RWPE1 (cell line): ENCODE measurements around the gene C15orf61.
A peak's percentile ranks its signal among the peaks of the same experiment; 100 is the strongest.

Source experiments
- CTCF ChIA-PET: fragments of 350-600 bp; sonication (Branson Sonifier 250); formaldehyde crosslinking; extraction: SDS; loops from one replicate; lab custom pipeline; 2021; lab: Yijun Ruan, JAX
- POLR2A ChIA-PET: fragments of 400-600 bp; formaldehyde crosslinking; extraction: SDS; loops from one replicate; lab custom pipeline; 2020; ENCODE audit warnings: antibody characterized with exemption; ENCODE audit not compliant: low non-redundant PET; lab: Yijun Ruan, JAX
- DNase-seq: peaks from one replicate; pipeline ENCODE4 v3.0.0; 2012; ENCODE audit warnings: low spot score
- H3K27ac ChIP-seq: fragments of 450-650 bp; 2 replicates; pipeline ENCODE4 v1.5.1; 2017
- TF ChIP-seq, protein P1 (sequence below): fragments of 450-650 bp; conservative IDR thresholded peaks from 2 replicates; pipeline ENCODE4 v1.5.1; 2017; ENCODE audit warnings: low read depth, mild to moderate bottlenecking

The C15orf61 gene

DNA sequence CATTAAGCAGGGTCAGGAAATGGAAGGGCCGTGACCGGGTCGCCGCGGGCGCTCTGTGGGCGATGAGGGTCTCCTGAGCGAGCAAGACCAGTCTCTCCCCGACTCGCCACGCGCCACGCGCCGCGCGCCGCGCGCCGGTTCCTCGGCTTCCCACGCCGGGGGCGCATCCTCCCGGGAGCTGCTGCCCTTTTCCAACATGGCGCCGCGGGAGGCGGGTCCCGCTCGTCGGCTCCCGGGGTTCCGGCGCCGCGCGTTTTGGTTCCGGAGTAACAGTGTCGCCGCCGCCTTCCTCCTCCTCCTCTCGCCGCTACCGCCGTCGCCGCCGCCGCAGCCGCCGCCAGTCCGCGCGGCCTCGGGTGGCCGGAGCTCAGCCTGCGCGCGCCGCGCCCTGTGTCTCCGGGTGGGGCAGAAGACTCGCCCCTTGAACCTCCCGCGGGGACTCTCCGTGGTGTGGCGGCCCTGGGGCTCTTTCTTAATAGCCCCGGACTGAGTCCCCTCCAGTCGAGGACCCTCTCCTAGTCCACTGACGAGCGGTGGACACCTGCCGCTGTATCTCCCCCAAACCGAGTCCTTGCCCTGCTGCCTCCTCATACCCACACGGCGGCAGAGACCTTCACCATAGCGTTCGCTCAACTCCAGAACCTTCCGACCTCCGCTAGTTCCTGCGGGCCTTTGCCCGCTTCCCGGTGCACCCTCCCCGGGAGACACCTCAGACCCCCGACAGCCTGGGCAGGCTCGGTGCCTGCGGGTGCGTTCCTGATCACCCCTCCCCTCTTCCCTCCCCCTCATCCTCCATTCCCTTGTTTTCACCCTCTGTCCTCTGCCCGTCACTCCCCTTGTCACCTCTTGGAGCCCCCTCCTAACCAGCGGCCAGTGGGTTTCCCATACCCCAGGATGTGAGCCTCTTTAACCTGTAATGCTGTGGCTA is 21.8 kb downstream of the C15orf61 start, which contains the start of gene MAP2K5:
Gene MAP2K5 (plus strand): TSS at position 284 of the 928 bp plus-strand sequence. CDS start 633 bp downstream, at position 917.
- TF ChIP-seq, protein P1, sequence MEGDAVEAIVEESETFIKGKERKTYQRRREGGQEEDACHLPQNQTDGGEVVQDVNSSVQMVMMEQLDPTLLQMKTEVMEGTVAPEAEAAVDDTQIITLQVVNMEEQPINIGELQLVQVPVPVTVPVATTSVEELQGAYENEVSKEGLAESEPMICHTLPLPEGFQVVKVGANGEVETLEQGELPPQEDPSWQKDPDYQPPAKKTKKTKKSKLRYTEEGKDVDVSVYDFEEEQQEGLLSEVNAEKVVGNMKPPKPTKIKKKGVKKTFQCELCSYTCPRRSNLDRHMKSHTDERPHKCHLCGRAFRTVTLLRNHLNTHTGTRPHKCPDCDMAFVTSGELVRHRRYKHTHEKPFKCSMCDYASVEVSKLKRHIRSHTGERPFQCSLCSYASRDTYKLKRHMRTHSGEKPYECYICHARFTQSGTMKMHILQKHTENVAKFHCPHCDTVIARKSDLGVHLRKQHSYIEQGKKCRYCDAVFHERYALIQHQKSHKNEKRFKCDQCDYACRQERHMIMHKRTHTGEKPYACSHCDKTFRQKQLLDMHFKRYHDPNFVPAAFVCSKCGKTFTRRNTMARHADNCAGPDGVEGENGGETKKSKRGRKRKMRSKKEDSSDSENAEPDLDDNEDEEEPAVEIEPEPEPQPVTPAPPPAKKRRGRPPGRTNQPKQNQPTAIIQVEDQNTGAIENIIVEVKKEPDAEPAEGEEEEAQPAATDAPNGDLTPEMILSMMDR = no peak
- ChIA-PET CTCF (no interaction called here), POLR2A (no interaction called here)
- DNase-seq = peak; percentile 77
- H3K27ac ChIP-seq = peak within 1 kb of the TSS; percentile 84

DNA sequence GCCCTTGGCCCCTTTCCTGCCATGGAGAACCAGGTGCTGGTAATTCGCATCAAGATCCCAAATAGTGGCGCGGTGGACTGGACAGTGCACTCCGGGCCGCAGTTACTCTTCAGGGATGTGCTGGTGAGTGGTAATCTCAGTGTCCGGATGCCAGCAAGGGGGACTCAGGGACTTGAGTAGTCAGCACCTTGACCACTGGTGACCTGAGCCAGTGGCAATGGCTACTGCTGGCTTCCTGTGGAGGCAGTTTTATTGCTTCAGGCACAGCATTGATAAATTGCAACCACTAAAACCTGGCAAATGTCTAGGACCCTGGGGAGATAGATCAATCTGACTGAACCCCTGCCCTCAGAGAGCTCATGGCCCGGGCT is 22.4 kb downstream of the C15orf61 start:
- CTCF ChIA-PET = no interaction called here
- H3K27ac ChIP-seq = peak overlapping the region; percentile 84
- POLR2A ChIA-PET = no interaction called here
- TF ChIP-seq, protein P1 = no peak
- DNase-seq = peak; percentile 14

DNA sequence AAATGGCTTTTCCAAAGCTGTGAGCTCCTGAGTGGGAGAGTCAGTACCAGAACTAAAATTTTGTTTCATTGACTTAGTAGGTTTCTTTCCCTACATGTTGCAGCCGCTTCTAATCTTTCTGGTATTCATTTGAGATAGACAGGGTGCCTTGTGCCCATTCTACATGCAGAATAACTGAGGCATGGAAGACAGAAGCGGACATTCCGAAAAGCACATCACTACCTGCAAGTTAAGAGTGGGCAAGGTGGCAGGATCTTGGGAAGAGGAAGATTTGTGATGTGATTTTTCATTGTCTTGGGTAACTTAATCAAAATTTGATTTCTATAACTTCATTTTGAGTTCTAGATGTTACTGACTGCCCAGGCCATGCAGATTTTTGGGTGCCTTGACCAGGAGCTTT is 23.5 kb downstream of the C15orf61 start:
- TF ChIP-seq, protein P1 = no peak
- no peak overlapping the region for H3K27ac ChIP-seq
- POLR2A ChIA-PET = no interaction called here
- no peak for DNase-seq
- CTCF ChIA-PET = no interaction called here

DNA sequence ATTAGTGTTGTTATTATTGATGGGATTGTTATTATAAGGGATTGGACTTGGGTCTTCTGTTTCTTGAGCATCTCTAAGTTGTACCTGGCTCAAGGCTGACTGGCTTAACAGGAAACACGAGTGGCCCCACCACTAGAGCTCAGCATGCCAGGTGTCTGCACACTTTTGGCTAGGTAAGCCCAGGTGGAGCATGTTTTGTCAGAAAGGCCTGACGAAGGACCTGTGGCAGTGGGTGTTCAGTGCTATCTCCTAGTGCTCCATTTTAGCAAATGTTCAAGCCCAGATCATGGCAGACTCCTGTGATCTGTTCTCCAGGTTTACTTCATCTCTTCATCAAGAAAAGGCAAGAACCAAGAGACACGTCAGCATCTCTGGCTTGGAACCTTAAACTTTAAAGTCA is 24.9 kb downstream of the C15orf61 start:
- no peak for DNase-seq
- CTCF ChIA-PET = no interaction called here

DNA sequence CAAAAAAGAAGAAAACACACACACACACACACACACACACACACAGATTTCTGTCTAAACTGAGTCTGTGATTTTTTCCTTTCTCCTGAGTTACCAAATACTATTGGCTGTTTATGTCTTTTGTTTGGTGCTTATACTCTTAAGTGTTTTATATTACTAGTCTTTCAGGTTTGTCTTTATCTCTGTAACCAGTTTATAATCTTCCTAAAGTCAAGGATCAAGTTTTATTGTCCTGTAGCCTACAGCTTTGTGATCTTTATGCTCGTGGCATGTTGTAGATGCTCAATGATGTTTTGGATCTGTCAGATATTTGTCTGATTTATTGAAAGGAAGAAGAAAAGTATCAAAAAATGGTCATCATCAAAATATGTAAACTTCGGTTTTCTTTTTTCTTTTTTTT is 26.1 kb downstream of the C15orf61 start:
- no peak for DNase-seq
- no peak overlapping the region for H3K27ac ChIP-seq
- POLR2A ChIA-PET = no interaction called here
- CTCF ChIA-PET = interaction anchor here (0.6 kb wide), 1 partner anchor 708 kb away, joined by 3 read pairs; no protein-coding TSS in a partner anchor
- TF ChIP-seq, protein P1 = no peak

More for the DNA sequence above, 24.9 kb downstream of the C15orf61 start:
- TF ChIP-seq, protein P1 = no peak
- no peak overlapping the region for H3K27ac ChIP-seq
- POLR2A ChIA-PET = no interaction called here

DNA sequence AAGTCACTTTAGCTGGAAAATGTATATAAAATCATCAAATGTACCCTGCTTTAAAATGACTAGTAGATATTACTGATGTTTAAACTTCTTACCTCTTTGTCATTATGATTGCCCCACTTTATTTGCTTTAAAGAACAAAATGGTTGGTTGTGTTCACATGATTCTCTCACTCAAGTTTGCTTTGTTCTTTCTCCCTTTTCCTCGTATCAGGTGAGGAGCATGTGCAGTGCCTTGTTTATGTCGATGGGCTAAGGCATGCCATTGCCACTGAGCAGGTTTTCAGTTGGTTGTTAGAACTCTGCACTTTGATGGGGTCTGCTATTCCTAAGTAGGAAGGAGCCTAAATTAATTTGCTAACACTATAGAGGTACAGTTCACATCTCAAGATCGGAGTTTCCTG is 26.9 kb downstream of the C15orf61 start:
- TF ChIP-seq, protein P1 = no peak
- CTCF ChIA-PET = no interaction called here
- DNase-seq = no peak
- POLR2A ChIA-PET = no interaction called here
- no peak overlapping the region for H3K27ac ChIP-seq
